IMR-90 (cell line): ENCODE data around the gene CDKL1. TPM values are rescaled to one million over a fixed set of nuclear protein-coding genes. Genes with fewer than 3 reads are reported as not detected.
"Not testable (repeated sequence)": the region's sequence is repeated elsewhere in the genome, so short reads cannot be mapped to it uniquely, and the experiment has no call there.

ENCODE experiments used
- ATAC-seq: fragments of 200-7000 bp; cut with Tn5 transposase; 2 replicates; pipeline ENCODE4 v1.9.1; 2020; ENCODE audit warnings: low read depth, mild to moderate bottlenecking, moderate library complexity
- BruUV-seq: library from RNA; stranded (reverse); fragments of 400-500 nt; replicated peaks from 2 replicates; lab custom pipeline; 2021; lab: Mats Ljungman, UMichigan
- CTCF ChIA-PET: fragments of 300-600 bp; formaldehyde crosslinking; extraction: SDS; loops from one replicate; lab custom pipeline; 2021; ENCODE audit warnings: antibody characterized with exemption; lab: Yijun Ruan, JAX
- POLR2A ChIA-PET: fragments of 300-600 bp; sonication (Branson Sonifier 250); formaldehyde crosslinking; loops from one replicate; lab custom pipeline; 2022; ENCODE audit warnings: antibody characterized with exemption; ENCODE audit not compliant: unreplicated experiment; lab: Charles Lee
- DNase-seq: peaks from one replicate; pipeline ENCODE4 v3.0.0; 2013
- H2AFZ ChIP-seq: replicated peaks from 2 replicates; pipeline ENCODE3; 2013; ENCODE audit warnings: low read length, mild to moderate bottlenecking; ENCODE audit not compliant: poor library complexity
- H2AK5ac ChIP-seq: 2 replicates; pipeline ENCODE4 v1.6.1; 2013; ENCODE audit warnings: low read depth, low read length, inconsistent platforms
- H2AK9ac ChIP-seq: replicated peaks from 2 replicates; pipeline ENCODE3; 2013; ENCODE audit warnings: mild to moderate bottlenecking, low read depth, low read length, moderate library complexity; ENCODE audit not compliant: poor library complexity
- H2BK120ac ChIP-seq: 2 replicates; pipeline ENCODE4 v1.6.1; 2013; ENCODE audit warnings: low read depth, low read length, inconsistent platforms
- H2BK15ac ChIP-seq: 3 replicates; pipeline ENCODE4 v1.6.1; 2013; ENCODE audit warnings: low read depth, low read length, inconsistent platforms
- H2BK20ac ChIP-seq: 2 replicates; pipeline ENCODE4 v1.6.1; 2013; ENCODE audit warnings: low read depth, mild to moderate bottlenecking, inconsistent platforms, low read length, moderate library complexity
- H2BK5ac ChIP-seq: 2 replicates; pipeline ENCODE4 v1.6.1; 2013; ENCODE audit warnings: mild to moderate bottlenecking, low read depth, low read length, inconsistent platforms; ENCODE audit not compliant: poor library complexity, severe bottlenecking
- H3K14ac ChIP-seq: replicated peaks from 2 replicates; pipeline ENCODE4 v1.6.1; 2013; ENCODE audit warnings: low read depth, low read length, inconsistent platforms
- H3K18ac ChIP-seq: 2 replicates; pipeline ENCODE4 v1.6.1; 2013; ENCODE audit warnings: low read depth, low read length, control low read depth
- H3K23ac ChIP-seq: 2 replicates; pipeline ENCODE4 v1.6.1; 2013; ENCODE audit warnings: low read depth, low read length, inconsistent platforms
- H3K27ac ChIP-seq: 2 replicates; pipeline ENCODE4 v1.5.1; 2013; ENCODE audit warnings: mild to moderate bottlenecking, control low read depth, low read length; ENCODE audit not compliant: insufficient read depth
- H3K27me3 ChIP-seq: 2 replicates; pipeline ENCODE4 v1.6.1; 2013; ENCODE audit warnings: low read length; ENCODE audit not compliant: control insufficient read depth, insufficient read depth
- H3K36me3 ChIP-seq: 2 replicates; pipeline ENCODE4 v1.6.1; 2013; ENCODE audit warnings: low read length, mixed read lengths; ENCODE audit not compliant: control insufficient read depth, insufficient read depth
- H3K4ac ChIP-seq: 2 replicates; pipeline ENCODE4 v1.6.1; 2013; ENCODE audit warnings: low read depth, low read length, inconsistent platforms
- H3K4me1 ChIP-seq: 2 replicates; pipeline ENCODE4 v1.6.1; 2013; ENCODE audit warnings: low read length, mixed read lengths; ENCODE audit not compliant: control insufficient read depth, insufficient read depth
- H3K4me2 ChIP-seq: 2 replicates; pipeline ENCODE4 v1.6.1; 2013; ENCODE audit warnings: low read depth, mild to moderate bottlenecking, control low read depth, low read length, moderate library complexity
- H3K4me3 ChIP-seq: 2 replicates; pipeline ENCODE4 v1.5.1; 2013; ENCODE audit warnings: low read depth, mild to moderate bottlenecking, control low read depth, low read length, moderate library complexity; ENCODE audit not compliant: insufficient read depth
- H3K56ac ChIP-seq: 2 replicates; pipeline ENCODE4 v1.6.1; 2013; ENCODE audit warnings: low read length, inconsistent platforms; ENCODE audit not compliant: insufficient read depth; ENCODE audit errors: extremely low read depth
- H3K79me1 ChIP-seq, 2 experiments: 2 replicates each; pipeline ENCODE4 v1.6.1; 2013; ENCODE audit warnings: low read length in 2 of 2, inconsistent platforms in 1 of 2, low read depth in 1 of 2
- H3K9ac ChIP-seq: 2 replicates; pipeline ENCODE4 v1.6.1; 2013; ENCODE audit warnings: low read depth, low read length, control low read depth
- H3K9me1 ChIP-seq: 2 replicates; pipeline ENCODE4 v1.6.1; 2013; ENCODE audit warnings: low read length, inconsistent platforms; ENCODE audit not compliant: insufficient read depth
- H3K9me3 ChIP-seq: 2 replicates; pipeline ENCODE4 v1.6.1; 2013; ENCODE audit warnings: low read length; ENCODE audit not compliant: control insufficient read depth, insufficient read depth
- H4K20me1 ChIP-seq: 2 replicates; pipeline ENCODE4 v1.6.1; 2013; ENCODE audit warnings: low read length, inconsistent platforms; ENCODE audit not compliant: insufficient read depth
- H4K5ac ChIP-seq: 2 replicates; pipeline ENCODE4 v1.6.1; 2013; ENCODE audit warnings: mild to moderate bottlenecking, low read depth, low read length, control low read depth
- H4K8ac ChIP-seq, 2 experiments: 2 replicates each; pipeline ENCODE4 v1.6.1; 2013; ENCODE audit warnings: low read depth in 2 of 2, low read length in 2 of 2, control low read depth in 1 of 2, inconsistent platforms in 1 of 2
- H4K91ac ChIP-seq: 2 replicates; pipeline ENCODE4 v1.6.1; 2013; ENCODE audit warnings: low read depth, low read length, inconsistent platforms; ENCODE audit not compliant: insufficient read depth
- WGBS, 2 experiments: methylation state at CpG; one replicate each; pipeline versions ENCODE4 v1.1.5 to v1.1.7; 2013; ENCODE audit warnings: missing lambda C conversion rate in 2 of 2; ENCODE audit not compliant: insufficient read length in 1 of 2; ENCODE audit errors: extremely low coverage in 2 of 2; 5-methylcytosine and 5-hydroxymethylcytosine counted together
- dilution Hi-C: fragments of 300-500 bp; cut with HindIII; formaldehyde crosslinking; loops from one replicate; pipeline ENCODE4 v1.14.3; 2018; ENCODE audit warnings: low sequenced_read_pairs; ENCODE audit not compliant: unreplicated experiment
- in situ Hi-C: fragments of 300-500 bp; cut with MboI; formaldehyde crosslinking; loops from 3 replicates; pipeline ENCODE4 v1.14.3; 2019; ENCODE audit warnings: low sequenced_read_pairs, inconsistent platforms, mixed read lengths
- intact Hi-C: fragments of 100-400 bp; cut with micrococcal nuclease; formaldehyde crosslinking; loops from 2 replicates; pipeline ENCODE4 v1.10.0; 2022
- polyA plus RNA-seq, 3 experiments: library from polyadenylated mRNA; depleted of rRNA; stranded (reverse); fragments of >200 nt; gene quantifications; 2 replicates each; pipeline ENCODE4 v1.2.3, GENCODE V29; 2012; ENCODE audit warnings: low replicate concordance in 1 of 3
- total RNA-seq: library from RNA; depleted of rRNA; stranded (reverse); fragments of >200 nt; gene quantifications from 2 replicates; pipeline ENCODE4 v1.2.3, GENCODE V29; 2012

The CDKL1 gene
- total and polyA plus RNA-seq, 2 of the 4 experiments (the other 2 are of a cell fraction) = 1.9 to 3.8 TPM

DNA sequence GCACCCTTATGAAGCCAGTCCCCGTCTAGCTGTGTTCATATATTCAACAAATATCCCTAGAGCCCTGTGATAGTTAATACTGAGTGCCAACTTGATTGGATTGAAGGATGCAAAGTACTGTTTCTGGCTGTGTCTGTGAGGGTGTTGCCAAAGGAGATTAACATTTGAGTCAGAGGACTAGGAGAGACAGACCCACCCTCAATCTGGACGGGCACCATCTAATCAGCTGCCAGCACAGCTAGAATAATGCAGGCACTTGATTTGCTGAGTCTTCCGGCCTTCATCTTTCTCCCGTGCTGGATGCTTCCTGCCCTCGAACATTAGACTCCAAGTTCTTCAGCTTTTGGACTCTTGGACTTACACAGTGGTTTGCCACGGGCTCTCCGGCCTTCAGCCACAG lies 31.1 kb downstream of the CDKL1 start:
- H3K4me3 ChIP-seq, H3K9ac ChIP-seq, H3K79me1 ChIP-seq, dilution Hi-C loops, H3K27ac ChIP-seq, intact Hi-C loops, H3K56ac ChIP-seq, H3K4ac ChIP-seq, H4K20me1 ChIP-seq, DNase-seq, H2BK15ac ChIP-seq, BruUV-seq, POLR2A ChIA-PET, CTCF ChIA-PET, H2BK20ac ChIP-seq, H2BK5ac ChIP-seq, ATAC-seq, H2AK9ac ChIP-seq, H3K4me1 ChIP-seq, H2AK5ac ChIP-seq, H3K36me3 ChIP-seq, H4K5ac ChIP-seq, H4K91ac ChIP-seq, H2AFZ ChIP-seq, H4K8ac ChIP-seq, H3K14ac ChIP-seq, H2BK120ac ChIP-seq, in situ Hi-C loops, H3K18ac ChIP-seq, H3K4me2 ChIP-seq, H3K27me3 ChIP-seq, H3K9me3 ChIP-seq, H3K23ac ChIP-seq: not testable (repeated sequence)
- H3K9me1 ChIP-seq = peaks cover 16% of the 10 kb centered on the region
- 91% methylated on average over 5 of the region's 7 CpGs; no CpG with 5 or more reads in 1 of the 2 experiments for WGBS, 2 experiments
